ELR (cell line): ENCODE data around the gene SPATS1.

ENCODE experiments used
- DNase-seq: peaks from one replicate; pipeline ENCODE4 v3.0.0-alpha.2; 2015; ENCODE audit warnings: low read depth

Gene SPATS1

DNA sequence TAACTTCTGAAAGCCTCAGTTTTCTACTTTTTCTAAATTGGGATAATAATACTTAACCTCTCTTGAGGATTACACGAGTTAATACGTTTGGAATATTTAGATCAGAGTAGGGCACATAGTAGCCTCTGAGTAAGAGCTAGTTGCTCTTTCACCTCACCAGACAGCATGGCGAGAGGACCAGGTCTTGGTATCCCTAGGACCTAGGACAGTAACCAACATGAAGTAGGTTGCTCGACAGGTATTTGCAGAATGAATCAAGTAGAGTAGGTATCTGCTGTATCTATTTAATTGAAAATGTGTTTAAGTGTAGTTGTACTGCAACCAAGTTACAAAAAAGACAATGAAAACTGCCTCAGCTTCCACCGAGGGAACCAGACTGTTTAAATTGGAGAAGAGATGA, 46.4 kb downstream of the SPATS1 start:
- peak; percentile 19 for DNase-seq

DNA sequence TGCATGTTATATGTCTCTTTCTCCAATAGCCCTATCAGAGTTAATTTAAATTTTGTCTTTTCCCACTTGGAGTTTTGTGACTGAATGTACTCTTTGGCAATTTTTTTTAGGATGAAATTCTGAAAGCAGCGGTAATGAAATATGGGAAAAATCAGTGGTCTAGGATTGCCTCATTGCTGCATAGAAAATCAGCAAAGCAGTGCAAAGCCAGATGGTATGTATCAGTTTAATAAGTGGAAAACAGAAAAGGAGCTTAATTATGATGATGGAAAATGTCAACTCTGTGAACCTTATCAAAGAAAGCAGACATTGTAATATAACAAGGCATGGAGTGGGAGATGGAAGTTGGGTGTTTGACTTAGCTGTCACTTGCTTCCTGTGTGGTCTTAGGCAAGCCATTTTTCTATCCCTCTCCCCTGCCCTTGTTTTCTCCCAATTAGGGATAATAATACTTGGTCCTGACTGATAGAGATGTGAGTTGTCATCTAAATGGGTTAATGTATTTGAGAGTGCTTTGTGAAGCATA, 47.8 kb downstream of the SPATS1 start:
- no peak for DNase-seq
